HG03565 (cell line): Measurements from ENCODE around the gene RNGTT.
"Not testable (repeated sequence)": the region's sequence is repeated elsewhere in the genome, so short reads cannot be mapped to it uniquely, and the experiment has no call there.

Experiments used
- ATAC-seq: cut with Tn5 transposase; IDR thresholded peaks from one replicate; pipeline ENCODE4 v1.9.1; 2021; ENCODE audit warnings: mild to moderate bottlenecking, moderate library complexity; ENCODE audit not compliant: unreplicated experiment

Gene RNGTT

GRCh38 chr6:88963139-88964090 lies at the start of gene RNGTT:
Gene RNGTT, minus strand, starts transcription at chr6:88963618. Its CDS starts 209 bp downstream, at chr6:88963409.
- ATAC-seq, result peak; percentile 92

GRCh38 chr6:89011436-89011835 lies 48.0 kb upstream of the RNGTT start:
- ATAC-seq, result no peak

GRCh38 chr6:89010825-89011224 lies 47.4 kb upstream of the RNGTT start:
- ATAC-seq, result no peak

DNA sequence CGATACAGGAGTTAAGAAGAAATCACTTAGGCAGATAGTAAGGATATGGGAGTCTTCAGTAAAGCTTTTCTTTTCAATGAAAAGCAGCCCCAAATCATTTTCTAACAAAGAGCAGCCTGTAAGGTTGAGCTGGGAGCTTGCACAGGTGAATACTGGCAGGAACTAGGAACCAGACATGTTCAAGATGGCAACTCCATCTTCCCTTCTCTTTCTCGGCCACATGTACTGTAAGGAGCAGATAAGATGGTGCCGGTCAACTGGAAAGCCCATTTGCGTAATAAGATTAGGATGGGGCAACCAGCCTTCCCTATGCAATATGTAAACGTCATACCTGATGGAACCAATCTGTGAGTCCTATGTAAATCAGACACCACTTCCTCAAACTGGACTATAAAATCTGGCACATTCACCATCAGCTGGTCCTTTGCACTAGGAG lies 46.2 kb upstream of the RNGTT start:
- no peak for ATAC-seq

GRCh38 chr6:89008815-89009374 lies 45.5 kb upstream of the RNGTT start:
- no peak for ATAC-seq

GRCh38 chr6:89008001-89008814 lies 44.8 kb upstream of the RNGTT start:
- ATAC-seq, result no peak

DNA sequence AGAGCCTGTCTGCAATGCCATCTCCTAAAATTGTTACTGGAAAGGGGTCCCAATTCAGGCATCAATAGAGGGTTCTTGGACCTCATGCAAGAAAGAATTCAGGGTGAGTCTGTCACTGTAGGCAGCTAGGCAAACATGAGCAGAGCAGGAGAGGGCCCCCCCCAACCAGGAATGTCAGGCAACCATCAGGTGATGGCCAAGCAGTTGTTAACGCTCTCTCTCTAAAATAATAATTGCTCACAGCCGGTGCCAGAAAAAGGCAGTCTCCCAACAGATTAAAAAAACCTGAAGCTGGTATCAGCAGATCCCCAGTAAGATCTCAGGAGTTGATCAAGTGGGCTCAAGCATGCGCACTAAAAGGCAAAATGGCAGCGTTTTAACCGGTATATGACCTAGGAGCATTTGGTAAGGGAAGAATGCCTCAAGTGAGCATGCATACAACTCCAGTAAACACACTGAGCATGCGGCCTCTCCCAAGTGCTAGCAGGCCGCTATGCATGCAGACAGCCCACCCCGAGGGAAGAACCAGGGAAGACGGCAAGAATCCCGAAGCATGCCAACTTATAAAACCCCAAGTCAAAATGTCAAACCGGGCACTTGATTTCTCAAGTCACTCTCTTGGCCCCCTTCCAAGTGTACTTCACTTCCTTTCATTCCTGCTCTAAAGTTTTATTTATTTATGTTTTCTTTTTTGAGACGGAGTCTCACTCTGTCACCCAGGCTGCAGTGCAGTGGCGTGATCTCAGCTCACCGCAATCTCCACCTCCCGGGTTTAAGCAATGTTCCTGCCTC lies 44.0 kb upstream of the RNGTT start:
- ATAC-seq, result no peak

GRCh38 chr6:89002523-89002922 lies 39.1 kb upstream of the RNGTT start:
- no peak for ATAC-seq

DNA sequence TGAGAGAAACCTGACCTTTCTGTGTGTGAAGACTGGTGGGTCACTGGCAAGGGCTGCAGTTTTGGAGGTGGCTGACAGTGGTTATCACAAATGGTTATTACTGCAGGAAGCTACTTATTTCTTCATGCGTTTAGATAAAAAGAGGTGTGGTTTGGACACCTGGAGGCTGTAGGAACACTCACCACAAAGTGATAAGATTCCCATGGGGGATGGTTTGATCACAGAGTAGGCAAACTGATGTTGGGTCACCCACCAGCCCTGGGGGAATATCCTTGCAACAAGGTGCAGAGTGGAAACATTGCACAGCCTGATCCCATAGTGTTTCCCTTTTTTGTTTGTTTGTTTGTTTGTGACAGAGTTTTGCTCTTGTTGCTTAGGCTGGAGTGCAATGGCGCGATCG lies 33.9 kb upstream of the RNGTT start:
- no peak for ATAC-seq

DNA sequence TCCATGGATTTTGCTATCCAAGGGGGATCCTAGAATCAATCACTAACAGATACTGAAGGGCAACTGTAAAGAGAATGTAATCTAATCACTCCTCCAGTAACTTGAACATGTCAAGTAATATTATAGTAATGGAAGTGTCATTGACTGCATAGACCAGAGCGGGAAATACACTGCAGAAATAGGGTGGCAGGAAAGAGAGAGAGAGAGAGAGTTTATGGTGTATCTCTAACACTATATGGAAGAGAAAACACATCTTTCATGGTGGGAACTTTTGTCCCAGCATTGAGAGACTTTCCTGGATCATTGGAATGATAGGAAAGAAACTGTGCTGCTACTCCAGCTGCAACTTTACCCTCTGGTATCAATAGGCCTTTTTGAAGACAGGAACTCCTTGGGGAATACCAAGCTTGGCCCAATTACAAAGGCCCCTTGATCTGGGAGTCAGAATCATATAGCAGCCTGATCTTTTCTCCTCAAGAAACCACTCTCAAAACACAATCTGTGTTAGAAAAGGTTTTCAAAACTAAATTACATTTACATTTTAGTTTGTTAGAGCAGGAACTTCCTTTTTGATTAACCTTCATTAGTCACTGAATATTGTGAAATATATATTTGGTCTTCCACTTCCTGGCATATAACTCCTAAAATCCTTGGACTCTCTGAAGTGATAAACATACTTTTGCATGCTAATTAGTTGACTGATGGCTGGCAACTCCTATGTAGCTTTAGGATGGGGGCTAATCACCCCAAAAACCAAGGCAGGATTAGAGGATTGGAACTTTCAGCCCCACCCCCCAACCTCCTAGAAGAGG lies 29.5 kb upstream of the RNGTT start:
- no peak for ATAC-seq

GRCh38 chr6:88989215-88989614 lies 25.8 kb upstream of the RNGTT start:
- no peak for ATAC-seq

DNA sequence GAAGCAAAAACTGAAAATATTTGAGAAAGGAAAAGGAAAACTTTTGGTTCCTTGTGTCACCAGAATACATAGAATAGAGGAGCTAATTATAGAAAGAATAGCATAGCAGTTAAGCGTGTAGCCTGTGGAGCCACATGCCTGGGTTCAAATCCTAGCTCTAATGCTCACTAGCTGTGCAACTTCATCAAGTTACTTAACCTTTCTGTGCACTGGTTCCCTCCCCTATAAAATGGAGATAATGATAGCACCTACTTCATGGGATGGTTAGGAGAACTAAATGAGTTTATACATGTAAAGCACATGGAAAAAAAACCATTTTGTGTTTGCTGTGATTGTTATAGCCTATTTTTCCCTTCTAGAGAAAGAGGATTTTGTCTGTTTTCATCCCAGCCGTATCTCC lies 24.5 kb upstream of the RNGTT start:
- no peak for ATAC-seq

- no peak for ATAC-seq
These were observed 22.5 kb upstream of the RNGTT start for GRCh38 chr6:88985901-88986300.

DNA sequence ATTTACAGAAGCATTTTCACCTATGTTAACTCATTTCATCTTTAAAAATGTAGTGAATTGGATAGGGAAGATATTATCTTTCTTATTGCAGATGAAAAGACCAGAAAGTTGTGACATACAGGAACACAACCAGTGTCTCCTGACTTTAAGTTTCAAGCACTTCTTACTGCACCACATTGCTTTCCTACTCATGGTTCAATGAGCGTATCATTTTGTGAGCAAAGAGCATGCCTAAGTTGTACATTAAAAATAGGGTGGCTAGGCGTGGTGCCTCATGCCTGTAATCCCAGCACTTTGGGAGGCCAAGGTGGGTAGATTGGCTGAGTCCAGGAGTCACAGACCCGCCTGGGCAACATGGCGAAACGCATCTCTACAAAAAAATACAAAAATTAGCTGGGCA lies 21.2 kb upstream of the RNGTT start:
- no peak for ATAC-seq

- no peak for ATAC-seq
These were observed 20.7 kb upstream of the RNGTT start for GRCh38 chr6:88984152-88984551.

DNA sequence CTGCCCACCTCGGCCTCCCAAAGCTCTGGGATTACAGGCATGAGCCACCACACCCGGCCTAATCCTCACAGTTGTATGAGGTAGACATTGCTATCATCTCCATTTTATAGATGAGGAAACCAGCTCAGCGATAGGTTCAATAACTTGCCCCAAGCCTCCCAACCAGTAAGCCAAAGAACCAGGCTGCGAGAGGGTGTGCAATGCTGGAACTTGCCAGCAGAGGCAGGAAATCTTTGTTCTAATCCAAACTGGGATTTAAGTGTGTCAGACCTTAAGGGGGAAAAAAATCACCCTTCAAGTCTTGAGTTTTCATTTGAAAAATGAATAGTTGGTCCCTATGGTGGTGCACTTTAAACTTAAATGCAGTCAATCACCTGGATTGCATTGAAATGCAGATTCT lies 20.1 kb upstream of the RNGTT start:
- ATAC-seq, result no peak

- not testable (repeated sequence) for ATAC-seq
These were observed 19.7 kb upstream of the RNGTT start for GRCh38 chr6:88983129-88983528.

- peak; percentile 78 for ATAC-seq
These were observed 19.3 kb upstream of the RNGTT start for GRCh38 chr6:88982720-88983119.

DNA sequence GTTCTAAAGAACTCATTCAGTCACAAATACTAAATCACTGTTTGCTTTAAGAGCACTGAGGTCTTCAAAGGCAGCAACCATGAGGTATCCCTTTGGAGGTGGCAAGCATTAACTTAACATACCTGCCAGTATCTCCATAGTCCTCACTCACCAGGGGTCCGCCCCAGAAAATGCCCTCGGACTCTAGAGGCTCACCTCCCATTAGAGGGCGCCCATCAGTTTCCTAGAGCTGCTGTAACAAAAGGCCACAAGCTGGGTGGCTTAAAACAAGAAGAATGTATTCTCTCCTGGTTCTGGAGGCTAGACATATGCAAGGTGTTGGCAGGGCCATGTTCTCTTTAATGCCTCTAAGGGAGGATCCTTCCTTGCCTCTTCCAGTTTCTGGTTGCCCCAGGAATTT lies 12.0 kb upstream of the RNGTT start:
- no peak for ATAC-seq
